Natural killer cell (primary cell): ENCODE data around the gene HYCC2. TPM values are rescaled to one million over a fixed set of nuclear protein-coding genes. Genes with fewer than 3 reads are reported as not detected.
"Not testable (repeated sequence)": the region's sequence is repeated elsewhere in the genome, so short reads cannot be mapped to it uniquely, and the experiment has no call there.

ENCODE experiments used
- ATAC-seq, 3 donors: fragments of 150-1000 bp in 2 of 3; fragments of 200-7000 bp in 1 of 3; cut with Tn5 transposase; 1 replicate in 1 of 3; 2 replicates in 2 of 3; pipeline ENCODE4 v1.10.0; 2021; ENCODE audit warnings: mild to moderate bottlenecking in 2 of 3, moderate library complexity in 2 of 3
- DNase-seq, 2 donors: peaks; one replicate each; pipeline versions ENCODE4 v3.0.0 to v3.0.0-alpha.2; 2013 to 2021; ENCODE audit warnings: mixed read lengths in 1 of 2
- H3K27ac ChIP-seq: one replicate; pipeline ENCODE4 v1.5.1; 2013; ENCODE audit warnings: mild to moderate bottlenecking, low read length
- H3K27me3 ChIP-seq: one replicate; pipeline ENCODE4 v1.6.1; 2013; ENCODE audit warnings: low read length; ENCODE audit not compliant: control insufficient read depth, insufficient read depth
- H3K36me3 ChIP-seq: one replicate; pipeline ENCODE4 v1.6.1; 2013; ENCODE audit warnings: low read length; ENCODE audit not compliant: control insufficient read depth, insufficient read depth
- H3K4me1 ChIP-seq: one replicate; pipeline ENCODE4 v1.6.1; 2013; ENCODE audit warnings: low read length; ENCODE audit not compliant: control insufficient read depth, insufficient read depth
- H3K4me3 ChIP-seq: one replicate; pipeline ENCODE4 v1.5.1; 2013; ENCODE audit warnings: low read length
- H3K9me3 ChIP-seq: one replicate; pipeline ENCODE4 v1.6.1; 2013; ENCODE audit warnings: low read length; ENCODE audit not compliant: control insufficient read depth, insufficient read depth
- H3K27ac Mint-ChIP-seq, 2 donors: one replicate each; pipeline ENCODE4 v1.8.0; 2022; ENCODE audit warnings: mild to moderate bottlenecking in 2 of 2, mixed read lengths in 2 of 2, moderate library complexity in 1 of 2
- H3K27me3 Mint-ChIP-seq, 2 donors: one replicate each; pipeline ENCODE4 v1.8.0; 2022; ENCODE audit warnings: low read depth in 2 of 2, mixed read lengths in 2 of 2
- H3K36me3 Mint-ChIP-seq: one replicate; pipeline ENCODE4 v1.8.0; 2022; ENCODE audit warnings: mixed read lengths
- H3K4me1 Mint-ChIP-seq, 2 donors: one replicate each; pipeline ENCODE4 v1.8.0; 2022; ENCODE audit warnings: mixed read lengths in 2 of 2
- H3K4me3 Mint-ChIP-seq: one replicate; pipeline ENCODE4 v1.8.0; 2022; ENCODE audit warnings: mild to moderate bottlenecking, moderate library complexity, mixed read lengths
- H3K9me3 Mint-ChIP-seq, 2 donors: one replicate each; pipeline ENCODE4 v1.8.0; 2022; ENCODE audit warnings: mixed read lengths in 2 of 2
- WGBS: methylation state at CpG from one replicate; pipeline ENCODE4 v1.1.7; 2013; ENCODE audit warnings: missing lambda C conversion rate; ENCODE audit not compliant: insufficient coverage; 5-methylcytosine and 5-hydroxymethylcytosine counted together
- intact Hi-C: fragments of 100-400 bp; cut with micrococcal nuclease; formaldehyde crosslinking; loops from one replicate; pipeline ENCODE4 v1.14.2; 2022
- total RNA-seq, 4 donors: library from RNA; stranded (reverse); fragments of 120-200 nt in 1 of 4; gene quantifications; one replicate each; pipeline versions ENCODE4 v1.2.3 to v1.2.4, GENCODE V29; 2013 to 2022
- TF ChIP-seq, protein P1 (sequence below): fragments of 200-600 bp; IDR thresholded peaks from one replicate; pipeline ENCODE4 v1.8.0; 2022; ENCODE audit warnings: antibody characterized with exemption

Gene HYCC2
- total RNA-seq, 3 donors from 2014 or later (not counting 1 experiment from before 2014, with no cell fraction given), result 54.2 to 62.5 (median 60.1) TPM

DNA sequence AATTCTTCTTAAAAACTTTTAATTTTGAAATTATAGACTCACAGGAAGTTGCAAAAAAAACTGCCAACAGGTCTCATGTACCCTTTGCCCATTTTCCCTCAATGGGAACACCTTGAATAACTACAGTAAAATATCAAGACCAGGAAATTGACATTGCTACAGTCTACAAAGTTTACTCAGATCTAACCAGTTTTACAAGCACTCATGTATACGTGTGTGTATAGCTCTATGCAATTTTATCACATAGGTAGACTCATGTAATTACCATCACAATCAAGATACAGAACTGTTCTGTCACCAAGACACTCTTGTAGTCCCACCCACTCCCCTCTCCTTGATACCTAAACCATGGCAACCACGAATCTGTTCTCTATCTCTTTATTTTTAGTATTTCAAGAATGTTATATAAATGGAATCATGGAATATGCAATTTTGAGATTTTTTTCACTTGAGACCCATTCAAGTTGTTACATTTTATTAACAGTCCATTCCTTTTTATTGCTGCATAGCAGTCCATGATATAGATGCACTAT, 6.6 kb downstream of the HYCC2 start:
- H3K4me3 ChIP-seq, result no peak overlapping the region
- H3K9me3 ChIP-seq, result no peaks in the 10 kb centered on the region
- no peak overlapping the region for H3K4me3 Mint-ChIP-seq
- H3K27me3 Mint-ChIP-seq, result no peaks in the 10 kb centered on the region
- H3K36me3 ChIP-seq, result peaks cover 7% of the 10 kb centered on the region
- DNase-seq (no peak), ATAC-seq (no peak)
- H3K9me3 Mint-ChIP-seq, result no peaks in the 10 kb centered on the region
- peak overlapping the region; percentile 36 to 68 for H3K27ac Mint-ChIP-seq
- H3K27ac ChIP-seq, result no peak overlapping the region
- no peaks in the 10 kb centered on the region for H3K36me3 Mint-ChIP-seq
- peaks cover 2% of the 10 kb centered on the region for H3K4me1 ChIP-seq
- TF ChIP-seq, protein P1, sequence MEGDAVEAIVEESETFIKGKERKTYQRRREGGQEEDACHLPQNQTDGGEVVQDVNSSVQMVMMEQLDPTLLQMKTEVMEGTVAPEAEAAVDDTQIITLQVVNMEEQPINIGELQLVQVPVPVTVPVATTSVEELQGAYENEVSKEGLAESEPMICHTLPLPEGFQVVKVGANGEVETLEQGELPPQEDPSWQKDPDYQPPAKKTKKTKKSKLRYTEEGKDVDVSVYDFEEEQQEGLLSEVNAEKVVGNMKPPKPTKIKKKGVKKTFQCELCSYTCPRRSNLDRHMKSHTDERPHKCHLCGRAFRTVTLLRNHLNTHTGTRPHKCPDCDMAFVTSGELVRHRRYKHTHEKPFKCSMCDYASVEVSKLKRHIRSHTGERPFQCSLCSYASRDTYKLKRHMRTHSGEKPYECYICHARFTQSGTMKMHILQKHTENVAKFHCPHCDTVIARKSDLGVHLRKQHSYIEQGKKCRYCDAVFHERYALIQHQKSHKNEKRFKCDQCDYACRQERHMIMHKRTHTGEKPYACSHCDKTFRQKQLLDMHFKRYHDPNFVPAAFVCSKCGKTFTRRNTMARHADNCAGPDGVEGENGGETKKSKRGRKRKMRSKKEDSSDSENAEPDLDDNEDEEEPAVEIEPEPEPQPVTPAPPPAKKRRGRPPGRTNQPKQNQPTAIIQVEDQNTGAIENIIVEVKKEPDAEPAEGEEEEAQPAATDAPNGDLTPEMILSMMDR, result no peak
- H3K4me1 Mint-ChIP-seq, result peaks cover 39 to 55% of the 10 kb centered on the region in 2 donors
- 90% methylated on average over 1 of the region's 2 CpGs for WGBS
- intact Hi-C loops, result no loop called here
- no peaks in the 10 kb centered on the region for H3K27me3 ChIP-seq

DNA sequence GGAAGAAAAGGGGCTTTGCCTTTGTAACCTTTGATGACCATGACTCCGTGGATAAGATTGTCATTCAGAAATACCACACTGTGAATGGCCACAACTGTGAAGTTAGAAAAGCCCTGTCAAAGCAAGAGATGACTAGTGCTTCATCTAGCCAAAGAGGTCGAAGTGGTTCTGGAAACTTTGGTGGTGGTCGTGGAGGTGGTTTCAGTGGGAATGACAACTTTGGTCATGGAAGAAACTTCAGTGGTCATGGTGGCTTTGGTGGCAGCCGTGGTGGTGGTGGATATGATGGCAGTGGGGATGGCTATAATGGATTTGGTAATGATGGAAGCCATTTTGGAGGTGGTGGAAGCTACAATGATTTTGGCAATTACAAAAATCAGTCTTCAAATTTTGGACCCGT, 8.0 kb downstream of the HYCC2 start:
- intact Hi-C loops, result not testable (repeated sequence)
- WGBS, result 64% methylated on average over 5 of the region's 5 CpGs

GRCh38 chr2:201059961-201060755, 11.3 kb downstream of the HYCC2 start:
- Mint-ChIP-seq H3K27me3 (no peaks in the 10 kb centered on the region), H3K27ac (peak overlapping the region; percentile 62 to 72), H3K36me3 (no peaks in the 10 kb centered on the region), H3K9me3 (no peaks in the 10 kb centered on the region), H3K4me1 (peaks cover 40 to 49% of the 10 kb centered on the region in 2 donors), H3K4me3 (peak overlapping the region; percentile 25)
- intact Hi-C loops, result no loop called here
- Histone ChIP-seq H3K27ac (peak overlapping the region; percentile 11), H3K36me3 (peaks cover 11% of the 10 kb centered on the region), H3K27me3 (no peaks in the 10 kb centered on the region), H3K4me1 (no peaks in the 10 kb centered on the region), H3K4me3 (no peak overlapping the region), H3K9me3 (no peaks in the 10 kb centered on the region)
- 81% methylated on average over 9 of the region's 10 CpGs for WGBS
- TF ChIP-seq, protein P1, result no peak
- DNase-seq, result peak in 1 of 2 donors; percentile 12
- peak in 2 of 3 donors; percentile 58 to 60 for ATAC-seq

More for the DNA sequence above, 8.0 kb downstream of the HYCC2 start:
- not testable (repeated sequence) for H3K27ac ChIP-seq, H3K9me3 Mint-ChIP-seq, H3K4me1 ChIP-seq, H3K9me3 ChIP-seq, H3K4me3 Mint-ChIP-seq, ATAC-seq, H3K27me3 ChIP-seq, H3K36me3 Mint-ChIP-seq, DNase-seq, H3K27me3 Mint-ChIP-seq, H3K36me3 ChIP-seq, H3K4me3 ChIP-seq
- H3K4me1 Mint-ChIP-seq, result peaks cover 38 to 53% of the 10 kb centered on the region in 2 donors
- H3K27ac Mint-ChIP-seq, result peak overlapping the region; percentile 59 to 77

DNA sequence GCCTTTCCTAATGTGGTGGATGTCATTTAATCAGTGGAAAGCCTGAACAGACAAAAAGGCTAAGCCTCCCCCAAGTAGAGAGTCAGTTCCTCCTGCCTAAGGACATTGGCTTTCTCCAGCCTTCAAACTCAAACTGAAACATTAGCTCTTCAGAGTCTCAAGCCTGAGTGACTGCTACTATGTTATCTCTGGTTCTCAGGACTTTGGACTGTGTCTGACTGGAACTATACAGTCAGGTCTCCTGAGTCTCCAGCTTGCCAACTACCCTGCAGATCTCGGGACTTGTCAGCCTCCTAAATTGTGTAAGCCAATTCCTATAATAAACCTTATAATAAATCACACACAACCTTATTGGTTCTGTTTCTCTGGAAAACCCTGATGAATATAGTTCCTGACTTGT, 12.6 kb downstream of the HYCC2 start:
- Histone ChIP-seq H3K36me3 (peaks cover 11% of the 10 kb centered on the region), H3K4me1 (no peaks in the 10 kb centered on the region), H3K9me3 (no peaks in the 10 kb centered on the region), H3K27ac (no peak overlapping the region), H3K4me3 (no peak overlapping the region), H3K27me3 (no peaks in the 10 kb centered on the region)
- Mint-ChIP-seq H3K4me3 (no peak overlapping the region), H3K36me3 (no peaks in the 10 kb centered on the region), H3K27me3 (no peaks in the 10 kb centered on the region), H3K27ac (peak overlapping the region; percentile 62 to 72), H3K9me3 (no peaks in the 10 kb centered on the region), H3K4me1 (peaks cover 43 to 45% of the 10 kb centered on the region in 2 donors)
- intact Hi-C loops, result no loop called here
- TF ChIP-seq, protein P1, result no peak
- ATAC-seq, result no peak
- DNase-seq, result no peak
- 93% methylated on average over 1 of the region's 1 CpG for WGBS
